H1 (cell line): Measurements from ENCODE around the gene LEMD2. TPM values are rescaled to one million over a fixed set of nuclear protein-coding genes. Genes with fewer than 3 reads are reported as not detected.

ENCODE experiments used
- NRF1 ChIP-seq: IDR thresholded peaks from 2 replicates; pipeline ENCODE4 v1.6.1; 2011; ENCODE audit warnings: mild to moderate bottlenecking, low read depth, low read length, improper control_type of control experiment
- SIN3A ChIP-seq, 2 experiments: IDR thresholded peaks in 1 of 2; conservative IDR thresholded peaks in 1 of 2; 2 replicates each; pipeline ENCODE4 v1.6.1; 2011 to 2012; ENCODE audit warnings: low read length in 2 of 2, improper control_type of control experiment in 1 of 2, low read depth in 1 of 2, mild to moderate bottlenecking in 1 of 2
- TAF7 ChIP-seq: optimal IDR thresholded peaks from 2 replicates; pipeline ENCODE3; 2011; ENCODE audit warnings: low read depth, mild to moderate bottlenecking, inconsistent platforms, low read length, moderate library complexity, borderline replicate concordance
- polyA plus RNA-seq, 7 experiments: library from polyadenylated mRNA; depleted of rRNA in 3 of 7; stranded (reverse) in 5 of 7; unstranded in 2 of 7; fragments of >200 nt in 5 of 7; fragments of 200-250 nt in 2 of 7; gene quantifications; 1 replicate in 5 of 7; 2 replicates in 1 of 7; 4 replicates in 1 of 7; pipeline versions ENCODE4 v1.2.1 to v1.2.3, GENCODE V29; 2011 to 2013; ENCODE audit warnings: missing spikeins in 2 of 7, mixed read lengths in 2 of 7
- total RNA-seq: library from RNA; stranded (reverse); fragmentation: NEBNext Ultra II Directional; extraction: Animal tissue kit (Norgen Biotek cat#: 25700); gene quantifications from 2 replicates; pipeline ENCODE4 v1.2.1, GENCODE V29; 2021

The LEMD2 gene
- total and polyA plus RNA-seq, 2 of the 8 experiments (the other 6 are each of a cell fraction or from before 2014, with no cell fraction given), result 32.7 to 57.3 TPM

DNA sequence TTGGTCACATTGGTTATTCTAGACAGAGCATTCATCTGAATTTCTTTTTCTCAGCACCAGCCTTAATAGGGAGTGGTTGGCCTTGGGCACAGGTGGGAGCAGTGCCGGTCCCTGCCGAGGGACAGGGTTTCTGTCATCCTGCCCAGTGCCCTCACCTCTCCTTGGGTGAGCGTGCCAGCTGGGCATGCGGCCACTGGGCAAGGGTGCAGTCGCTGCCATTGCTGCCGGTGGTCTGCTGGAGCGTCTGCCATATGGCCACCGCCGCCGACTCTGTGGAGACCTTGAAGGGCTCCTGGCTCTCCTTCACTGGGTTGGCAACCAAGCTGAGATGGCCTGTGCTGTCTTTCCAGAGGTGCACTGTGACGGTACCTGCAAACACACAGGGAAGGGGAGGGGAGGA is 61.0 kb downstream of the LEMD2 start (continued):
- TF ChIP-seq NRF1 (no peak), TAF7 (no peak), SIN3A (conservative IDR thresholded peaks at IDR 0.05 in 1 of 2, IDR thresholded peaks at IDR 0.05 in 1 of 2; ENCODE audit: low read depth in 1 of 2, low read length in 2 of 2) (no peak)
